Endometrial microvascular endothelial cells (primary cell): Measurements from ENCODE around the gene BSCL2. TPM values are rescaled to one million over a fixed set of nuclear protein-coding genes. Genes with fewer than 3 reads are reported as not detected.
"Not testable (repeated sequence)": the region's sequence is repeated elsewhere in the genome, so short reads cannot be mapped to it uniquely, and the experiment has no call there.

Experiments used
- in situ Hi-C: cut with HindIII; loops from 2 replicates; pipeline ENCODE4 v1.10.0; 2017; ENCODE audit warnings: low sequenced_read_pairs, low pct_unique_long_range_greater_than_20kb; ENCODE audit errors: inconsistent ontology term
- total RNA-seq: library from RNA; depleted of rRNA; stranded (reverse); fragments of >200 nt; gene quantifications from one replicate; pipeline ENCODE4 v1.2.3, GENCODE V29; 2015; ENCODE audit errors: inconsistent ontology term

Gene BSCL2
- total RNA-seq, 1 donor from 2014 or later = 55.5 TPM

- in situ Hi-C loops = no loop called here
Measured at GRCh38 chr11:62724171-62724570, 16.9 kb upstream of the BSCL2 start.

GRCh38 chr11:62721994-62722393 lies 14.8 kb upstream of the BSCL2 start:
- in situ Hi-C loops = no loop called here

- in situ Hi-C loops = no loop called here
Measured at GRCh38 chr11:62719302-62719978, 12.2 kb upstream of the BSCL2 start.

- in situ Hi-C loops = no loop called here
Measured at GRCh38 chr11:62716816-62717215, 9.6 kb upstream of the BSCL2 start.

- in situ Hi-C loops = no loop called here
Measured at GRCh38 chr11:62716206-62716605, 9.0 kb upstream of the BSCL2 start.

GRCh38 chr11:62715150-62716130 lies 8.2 kb upstream of the BSCL2 start:
- in situ Hi-C loops = no loop called here

GRCh38 chr11:62713343-62713742 lies 6.1 kb upstream of the BSCL2 start:
- in situ Hi-C loops = no loop called here

- in situ Hi-C loops = no loop called here
Measured at GRCh38 chr11:62712861-62713260, 5.6 kb upstream of the BSCL2 start.

- in situ Hi-C loops = no loop called here
Measured at GRCh38 chr11:62712276-62712812, 5.1 kb upstream of the BSCL2 start.

GRCh38 chr11:62710001-62710345 lies 2.7 kb upstream of the BSCL2 start:
- in situ Hi-C loops = no loop called here

- in situ Hi-C loops = no loop called here
Measured at GRCh38 chr11:62709247-62710000, 2.2 kb upstream of the BSCL2 start.

- in situ Hi-C loops = no loop called here
Measured at GRCh38 chr11:62708793-62709192, 1.6 kb upstream of the BSCL2 start.

GRCh38 chr11:62708392-62708791 lies 1.2 kb upstream of the BSCL2 start:
- in situ Hi-C loops = no loop called here

GRCh38 chr11:62706850-62707247 lies 375 bp downstream of the BSCL2 start:
- in situ Hi-C loops = no loop called here

GRCh38 chr11:62705880-62706849 lies 1.1 kb downstream of the BSCL2 start:
- in situ Hi-C loops = no loop called here

- in situ Hi-C loops = no loop called here
Measured at GRCh38 chr11:62705413-62705812, 1.8 kb downstream of the BSCL2 start.

- in situ Hi-C loops = not testable (repeated sequence)
Measured at GRCh38 chr11:62703921-62704320, 3.3 kb downstream of the BSCL2 start.

- in situ Hi-C loops = no loop called here
Measured at GRCh38 chr11:62702246-62702645, 5.0 kb downstream of the BSCL2 start.
